CD4-positive, alpha-beta T cell treated with Interleukin-4 for 1 hour (primary cell): ENCODE measurements around the gene R3HDM1.
"Not testable (repeated sequence)": the region's sequence is repeated elsewhere in the genome, so short reads cannot be mapped to it uniquely, and the experiment has no call there.

ENCODE experiments used
- DNase-seq, 2 donors: peaks; one replicate each; pipeline ENCODE4 v3.0.0-alpha.2; 2020 to 2022

Gene R3HDM1

GRCh38 chr2:135573620-135574019 is 42.3 kb downstream of the R3HDM1 start:
- no peak for DNase-seq

DNA sequence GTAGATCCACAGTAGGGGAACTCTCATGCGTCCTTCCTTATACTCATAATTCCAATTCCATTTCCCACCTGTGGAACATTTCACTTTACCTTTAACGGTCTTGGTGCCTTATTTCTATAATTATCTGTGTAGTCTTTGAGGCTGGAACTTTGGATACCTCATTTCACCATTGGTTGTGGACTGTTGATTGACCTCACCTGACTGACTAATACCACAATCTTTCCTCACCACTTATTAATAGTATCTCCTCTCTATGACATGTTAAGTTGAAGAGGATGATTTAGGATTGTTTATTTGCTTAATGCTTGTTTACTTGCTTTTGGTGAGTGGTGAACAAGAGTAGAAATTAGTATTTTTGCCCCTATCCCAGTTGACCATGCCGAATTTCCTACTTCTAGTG is 50.0 kb downstream of the R3HDM1 start:
- DNase-seq, result no peak

- DNase-seq, result no peak
Observed at GRCh38 chr2:135582383-135582782, 51.1 kb downstream of the R3HDM1 start.

DNA sequence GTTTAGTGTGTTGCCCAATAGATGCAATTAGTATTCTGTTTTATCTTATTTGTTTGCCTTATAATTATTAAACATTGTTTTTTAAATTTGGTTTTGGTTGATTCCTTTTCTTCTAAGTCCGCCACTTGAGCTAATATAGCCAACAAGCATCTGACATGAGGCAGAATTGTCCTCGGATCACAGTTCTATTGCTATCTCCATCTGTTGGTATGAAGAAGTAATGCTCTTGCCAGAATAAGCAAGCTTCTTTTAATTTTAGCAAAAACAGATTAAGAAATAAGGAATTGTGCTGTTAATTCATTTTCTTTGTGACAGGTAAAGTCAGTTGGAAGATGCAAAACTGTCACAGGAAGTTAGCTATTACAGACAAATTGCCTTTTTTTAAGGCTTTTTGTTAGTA is 54.3 kb downstream of the R3HDM1 start:
- no peak for DNase-seq

GRCh38 chr2:135586148-135586547 is 54.9 kb downstream of the R3HDM1 start:
- no peak for DNase-seq

GRCh38 chr2:135587958-135588357 is 56.7 kb downstream of the R3HDM1 start:
- DNase-seq, result no peak

DNA sequence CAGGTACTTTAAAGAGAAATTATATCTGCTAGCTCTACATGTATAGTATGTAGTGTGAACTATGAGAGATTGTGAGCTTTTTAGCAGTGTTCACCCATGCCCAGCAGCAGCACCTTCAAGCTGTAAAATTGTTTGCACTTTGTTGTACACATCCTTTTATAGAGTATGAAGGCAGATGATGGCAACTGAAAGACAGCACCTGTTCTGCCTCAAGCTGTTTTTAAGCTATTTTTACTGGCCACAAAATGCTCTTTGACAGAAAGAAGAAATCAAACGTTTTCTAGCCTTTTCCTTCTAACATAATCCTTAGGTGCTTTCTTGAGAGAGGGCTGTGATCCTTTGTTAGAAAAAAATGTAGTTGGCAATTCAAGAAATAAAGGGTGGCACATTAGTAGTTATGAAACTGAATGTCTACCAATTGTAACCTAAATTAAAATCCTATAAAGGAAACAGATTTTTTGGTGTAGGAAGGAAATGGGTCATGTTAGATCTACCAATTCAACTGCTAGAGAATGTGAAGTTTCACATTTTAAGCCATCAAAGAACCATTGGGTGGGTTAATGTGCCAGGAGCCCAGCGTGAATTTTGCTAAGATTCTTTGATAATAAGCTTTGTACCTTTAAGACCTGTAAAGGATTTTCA is 59.5 kb downstream of the R3HDM1 start:
- no peak for DNase-seq

DNA sequence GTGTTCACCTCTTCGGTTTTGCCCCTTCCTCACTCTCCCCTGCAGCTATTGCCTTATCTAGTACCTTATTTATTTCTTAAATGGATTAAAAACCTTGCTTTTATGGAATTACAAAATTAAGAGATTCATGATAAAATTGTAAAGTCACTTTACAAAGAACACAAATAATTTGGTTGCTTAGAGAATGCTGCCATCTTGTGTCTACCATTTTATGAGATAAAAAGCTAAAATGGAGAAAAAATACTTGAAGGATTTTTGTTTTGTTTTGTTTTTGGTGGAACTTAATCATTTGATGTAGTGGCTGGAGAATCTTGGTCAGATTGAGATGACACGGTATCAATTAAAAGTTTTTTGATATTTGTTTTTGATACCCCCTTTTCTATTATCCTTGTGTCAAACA is 69.6 kb downstream of the R3HDM1 start:
- peak in 1 of 2 donors; percentile 7 for DNase-seq

DNA sequence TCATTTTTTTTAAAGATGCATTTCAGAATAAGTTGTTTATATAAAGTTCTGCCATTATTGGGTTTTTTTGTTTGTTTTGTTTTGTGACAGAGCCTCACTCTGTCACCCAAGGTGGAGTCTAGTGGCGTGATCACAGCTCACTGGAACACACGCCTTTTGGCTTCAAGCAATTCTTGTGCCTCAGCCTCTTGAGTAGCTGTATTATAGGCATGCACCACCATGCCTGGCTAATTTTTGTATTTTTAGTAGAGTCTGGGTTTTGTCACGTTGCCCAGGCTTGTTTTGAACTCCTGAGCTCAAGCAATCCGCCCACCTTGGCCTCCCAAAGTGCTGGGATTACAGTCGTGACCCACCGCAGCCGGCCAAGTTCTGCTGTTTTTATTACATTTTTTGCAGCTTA is 72.3 kb downstream of the R3HDM1 start:
- no peak for DNase-seq

GRCh38 chr2:135607561-135607960 is 76.3 kb downstream of the R3HDM1 start:
- no peak for DNase-seq

- DNase-seq, result no peak
Observed at GRCh38 chr2:135612319-135612718, 81.0 kb downstream of the R3HDM1 start.

DNA sequence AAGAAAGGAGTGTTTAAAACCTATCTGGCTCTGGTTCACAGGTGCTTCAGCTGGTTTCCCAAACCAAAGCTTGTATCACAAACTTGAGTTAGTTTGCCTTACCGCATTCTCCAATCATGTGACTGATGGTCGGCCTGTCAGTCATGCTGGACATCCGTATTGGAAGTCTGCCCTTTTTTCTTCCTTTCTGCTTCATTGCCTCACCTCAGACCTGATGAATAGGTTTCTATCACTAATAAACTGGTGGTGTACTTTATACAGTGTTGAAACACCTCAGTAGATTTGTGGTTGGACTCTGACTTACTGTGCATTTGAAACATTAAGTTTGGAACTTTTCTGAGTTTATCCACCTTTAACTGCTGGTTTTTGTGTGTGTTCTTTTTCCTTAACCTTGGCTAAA is 84.1 kb downstream of the R3HDM1 start:
- DNase-seq, result no peak

DNA sequence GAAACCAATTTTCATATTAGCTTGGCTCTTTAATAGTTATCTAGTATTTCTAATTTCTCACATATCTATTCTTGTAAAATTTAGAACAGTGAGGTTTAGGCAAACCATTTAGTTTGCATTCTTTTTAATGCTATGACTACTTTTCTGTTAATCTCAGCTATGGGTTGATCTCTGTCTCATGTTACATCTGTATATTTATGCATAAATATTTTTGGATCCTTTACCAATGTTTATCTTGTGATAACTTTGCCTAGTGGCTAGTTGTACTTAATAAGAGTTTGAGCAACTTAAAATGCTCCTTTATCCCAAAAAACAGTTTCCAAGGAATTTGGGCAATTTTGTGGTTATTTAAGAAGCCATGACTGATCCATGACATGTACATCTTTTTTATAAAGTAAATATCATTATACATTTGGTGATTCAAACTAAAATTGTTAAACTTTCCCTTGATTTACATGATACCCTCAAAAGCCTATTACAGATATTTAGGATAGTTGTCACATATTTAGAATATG is 86.3 kb downstream of the R3HDM1 start:
- no peak for DNase-seq

DNA sequence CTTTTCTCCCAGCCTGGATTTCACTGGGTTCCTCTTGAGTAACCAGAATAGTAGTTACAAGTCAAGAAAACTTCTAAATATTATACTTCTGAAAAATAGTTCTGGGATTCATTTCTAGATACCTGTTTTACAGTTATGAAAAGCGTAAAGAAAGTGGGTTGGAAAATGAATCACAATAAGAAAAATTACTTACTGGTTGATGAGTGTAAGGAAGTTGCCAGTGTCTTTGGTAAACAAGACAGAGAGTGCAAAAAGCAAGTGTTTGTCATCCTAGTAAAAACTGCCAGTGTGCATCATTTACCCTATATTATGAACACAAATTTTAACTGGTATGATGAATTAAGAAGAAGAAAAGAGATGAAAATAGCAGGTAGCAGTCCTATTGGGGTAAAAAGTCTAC is 88.9 kb downstream of the R3HDM1 start:
- DNase-seq, result no peak

GRCh38 chr2:135629520-135629919 is 98.2 kb downstream of the R3HDM1 start:
- DNase-seq, result no peak

DNA sequence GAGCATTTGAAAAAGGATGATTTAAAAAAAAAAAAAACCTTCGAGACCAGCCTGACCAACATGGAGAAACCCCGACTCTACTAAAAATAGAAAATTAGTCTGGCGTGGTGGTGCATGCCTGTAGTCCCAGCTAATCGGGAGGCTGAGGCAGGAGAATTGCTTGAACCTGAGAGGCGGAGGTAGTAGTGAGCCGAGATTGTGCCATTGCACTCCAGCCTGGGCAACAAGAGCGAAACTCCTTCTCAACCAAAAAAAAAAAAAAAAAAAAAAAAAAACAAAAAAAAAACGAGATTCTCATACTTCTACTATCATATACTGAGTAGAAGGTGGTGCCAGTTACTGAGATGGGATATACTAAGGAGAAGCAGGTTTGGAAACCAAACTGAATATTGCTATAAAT is 98.8 kb downstream of the R3HDM1 start:
- not testable (repeated sequence) for DNase-seq

- DNase-seq, result no peak
Observed at GRCh38 chr2:135630488-135630887, 99.2 kb downstream of the R3HDM1 start.

DNA sequence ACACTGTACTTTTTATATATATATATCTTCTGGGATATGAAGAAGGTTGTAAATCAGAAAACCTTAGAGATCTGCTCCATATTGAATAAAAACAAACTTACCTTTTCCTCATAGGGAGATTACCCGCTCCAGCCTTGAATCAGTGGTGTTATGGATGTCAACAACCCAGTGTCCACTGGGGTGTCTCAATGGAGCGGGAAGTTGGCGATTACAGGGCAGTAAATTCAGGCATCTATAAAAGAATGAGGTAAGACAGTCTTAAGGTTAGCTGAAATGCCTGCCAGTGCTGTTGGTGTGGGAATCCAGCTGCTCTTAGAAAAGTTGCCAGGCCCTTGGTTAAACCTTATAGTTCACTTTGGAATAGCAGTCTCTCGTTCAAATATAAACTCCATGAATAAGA is 102.3 kb downstream of the R3HDM1 start:
- no peak for DNase-seq

DNA sequence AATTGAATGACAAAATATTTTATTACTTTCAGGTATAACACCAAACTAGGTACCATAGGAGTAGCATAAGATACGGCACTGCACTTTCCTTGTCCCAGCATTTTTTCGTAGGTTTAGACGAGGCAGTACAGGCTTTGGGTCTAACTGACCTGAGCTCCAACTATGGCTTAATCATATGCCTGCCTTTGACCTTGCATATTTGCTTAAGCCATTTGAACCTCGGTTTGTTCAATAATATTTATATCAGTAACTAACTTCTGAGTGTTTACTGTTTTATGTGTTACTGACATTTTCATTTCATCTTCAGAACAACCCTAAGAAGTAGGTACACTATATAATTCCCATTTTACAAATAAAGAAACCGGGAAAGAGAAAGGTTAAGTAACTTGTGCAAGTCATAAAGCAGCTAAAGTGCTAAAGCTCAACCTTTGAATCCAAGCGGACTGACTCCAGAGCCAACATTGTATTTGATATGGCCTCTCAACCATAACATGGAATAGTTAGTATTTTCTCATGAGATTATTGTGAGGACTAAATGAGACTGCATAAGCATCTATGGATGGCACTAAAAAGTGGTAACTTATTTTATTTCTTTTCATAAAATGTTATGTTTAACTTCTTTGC is 104.0 kb downstream of the R3HDM1 start:
- no peak for DNase-seq

DNA sequence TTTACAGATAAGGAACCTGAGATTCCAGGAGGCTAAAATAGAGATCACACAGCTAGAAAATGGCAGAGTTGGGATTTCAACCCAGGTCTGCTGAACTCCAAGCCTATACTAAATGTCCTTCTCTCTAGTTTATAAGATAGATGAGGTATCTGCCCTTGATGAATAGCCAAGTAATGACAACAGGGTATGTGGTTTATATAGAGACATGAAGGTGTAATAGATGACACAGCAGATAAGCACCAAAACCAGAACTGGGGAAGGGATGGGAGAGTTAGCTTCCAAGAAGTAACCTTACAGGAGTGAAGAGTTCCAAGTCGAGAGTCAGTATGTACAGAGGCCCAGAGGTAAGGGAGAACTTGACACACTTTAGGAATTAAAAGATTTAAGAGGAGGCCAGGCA is 105.7 kb downstream of the R3HDM1 start:
- no peak for DNase-seq

GRCh38 chr2:135637456-135638087 is 106.3 kb downstream of the R3HDM1 start:
- no peak for DNase-seq

GRCh38 chr2:135638825-135639224 is 107.5 kb downstream of the R3HDM1 start:
- no peak for DNase-seq

- no peak for DNase-seq
Observed at GRCh38 chr2:135641156-135642068, 110.1 kb downstream of the R3HDM1 start.
